Cardiac fibroblast (primary cell): ENCODE data around the gene ABHD17C.
A peak's percentile ranks its signal among the peaks of the same experiment; 100 is the strongest.

Experiments
- DNase-seq, 2 donors: peaks; one replicate each; pipeline versions ENCODE4 v3.0.0 to v3.0.0-alpha.2; 2010; ENCODE audit warnings: low read depth in 2 of 2
- H3K4me3 ChIP-seq, 2 donors: replicated peaks in 1 of 2; 1 replicate in 1 of 2; 2 replicates in 1 of 2; pipeline ENCODE4 v1.5.1; 2011; ENCODE audit warnings: low read depth in 2 of 2, low read length in 2 of 2, mild to moderate bottlenecking in 2 of 2, moderate library complexity in 1 of 2
- CTCF ChIP-seq: IDR thresholded peaks from one replicate; pipeline ENCODE4 v1.5.1; 2011; ENCODE audit warnings: low read depth, mild to moderate bottlenecking, low read length, inconsistent platforms

Gene ABHD17C

GRCh38 chr15:80779658-80780415, 84.7 kb downstream of the ABHD17C start:
- H3K4me3 ChIP-seq = peak overlapping the region; percentile 60 to 78
- TF ChIP-seq CTCF = no peak
- peak; percentile 46 to 50 for DNase-seq

- TF ChIP-seq CTCF = no peak
- DNase-seq = peak; percentile 57 to 68
- H3K4me3 ChIP-seq = peak overlapping the region; percentile 60 to 78
These were observed 85.5 kb downstream of the ABHD17C start for GRCh38 chr15:80780416-80781221.

GRCh38 chr15:80783260-80783659, 88.2 kb downstream of the ABHD17C start:
- H3K4me3 ChIP-seq = peak overlapping the region in 1 of 2 donors; percentile 78
- TF ChIP-seq CTCF = no peak
- peak in 1 of 2 donors; percentile 5 for DNase-seq

- peak; percentile 10 to 33 for DNase-seq
- TF ChIP-seq CTCF = no peak
- no peak overlapping the region for H3K4me3 ChIP-seq
These were observed 90.2 kb downstream of the ABHD17C start for GRCh38 chr15:80785335-80785734.

GRCh38 chr15:80785811-80786354, 90.8 kb downstream of the ABHD17C start:
- no peak for DNase-seq
- no peak overlapping the region for H3K4me3 ChIP-seq
- no peak for TF ChIP-seq CTCF

- peak in 1 of 2 donors; percentile 51 for DNase-seq
- no peak for TF ChIP-seq CTCF
- H3K4me3 ChIP-seq = no peak overlapping the region
These were observed 92.2 kb downstream of the ABHD17C start for GRCh38 chr15:80787316-80787715.
